Measurements from ENCODE around the gene NHSL1.
A peak's percentile ranks its signal among the peaks of the same experiment; 100 is the strongest.

Gene NHSL1

GRCh38 chr6:138404666-138405337 lies 94.5 kb downstream of the NHSL1 start:
- no peaks in the 10 kb centered on the region for H3K9me3 Mint-ChIP-seq
- DNase-seq (ENCODE audit: low spot score in 2 of 2) (no peak), ATAC-seq (replicated peaks; ENCODE audit: extremely low read depth, poor library complexity, severe bottlenecking) (peak; percentile 38)
- peaks cover 27% of the 10 kb centered on the region for H3K36me3 Mint-ChIP-seq (ENCODE audit: insufficient read depth)
- H3K4me1 Mint-ChIP-seq: peaks cover 25% of the 10 kb centered on the region
- no peaks in the 10 kb centered on the region for H3K27me3 Mint-ChIP-seq
- peak overlapping the region; percentile 76 for H3K4me3 Mint-ChIP-seq
- peak overlapping the region; percentile 50 for H3K27ac Mint-ChIP-seq (ENCODE audit: low read depth)

GRCh38 chr6:138403801-138404665 lies 95.3 kb downstream of the NHSL1 start, which contains the start of gene HEBP2:
HEBP2 (plus strand) TSS chr6:138404223; CDS start chr6:138404496, 273 bp downstream.
- ATAC-seq (replicated peaks; ENCODE audit: extremely low read depth, poor library complexity, severe bottlenecking) (peak; percentile 91), DNase-seq (ENCODE audit: low spot score in 2 of 2) (peak; percentile 75 to 76)
- H3K9me3 Mint-ChIP-seq: no peaks in the 10 kb centered on the region
- H3K27ac Mint-ChIP-seq (ENCODE audit: low read depth): peak within 1 kb of the TSS; percentile 53
- peak within 1 kb of the TSS; percentile 76 for H3K4me3 Mint-ChIP-seq
- peaks cover 19% of the 10 kb centered on the region for H3K4me1 Mint-ChIP-seq
- H3K36me3 Mint-ChIP-seq (ENCODE audit: insufficient read depth): peaks cover 21% of the 10 kb centered on the region
- no peaks in the 10 kb centered on the region for H3K27me3 Mint-ChIP-seq

- Mint-ChIP-seq H3K4me3 (peak overlapping the region; percentile 76), H3K27me3 (no peaks in the 10 kb centered on the region), H3K4me1 (peaks cover 14% of the 10 kb centered on the region), H3K27ac (ENCODE audit: low read depth) (peak overlapping the region; percentile 53), H3K9me3 (no peaks in the 10 kb centered on the region), H3K36me3 (ENCODE audit: insufficient read depth) (peaks cover 16% of the 10 kb centered on the region)
- peak in 1 of 2 donors; percentile 26 for DNase-seq (ENCODE audit: low spot score in 2 of 2)
- ATAC-seq (replicated peaks; ENCODE audit: extremely low read depth, poor library complexity, severe bottlenecking): peak; percentile 12
Observed at GRCh38 chr6:138403324-138403800, 95.9 kb downstream of the NHSL1 start.

GRCh38 chr6:138402838-138403187 lies 96.5 kb downstream of the NHSL1 start:
- no peaks in the 10 kb centered on the region for H3K27me3 Mint-ChIP-seq
- ATAC-seq (replicated peaks; ENCODE audit: extremely low read depth, poor library complexity, severe bottlenecking) (no peak), DNase-seq (ENCODE audit: low spot score in 2 of 2) (no peak)
- no peak overlapping the region for H3K27ac Mint-ChIP-seq (ENCODE audit: low read depth)
- H3K36me3 Mint-ChIP-seq (ENCODE audit: insufficient read depth): peaks cover 15% of the 10 kb centered on the region
- H3K9me3 Mint-ChIP-seq: no peaks in the 10 kb centered on the region
- peak overlapping the region; percentile 76 for H3K4me3 Mint-ChIP-seq
- H3K4me1 Mint-ChIP-seq: peaks cover 11% of the 10 kb centered on the region

GRCh38 chr6:138401960-138402837 lies 97.1 kb downstream of the NHSL1 start:
- DNase-seq (ENCODE audit: low spot score in 2 of 2) (no peak), ATAC-seq (replicated peaks; ENCODE audit: extremely low read depth, poor library complexity, severe bottlenecking) (no peak)
- Mint-ChIP-seq H3K36me3 (ENCODE audit: insufficient read depth) (peaks cover 12% of the 10 kb centered on the region), H3K4me3 (no peak overlapping the region), H3K27me3 (no peaks in the 10 kb centered on the region), H3K4me1 (peaks cover 11% of the 10 kb centered on the region), H3K27ac (ENCODE audit: low read depth) (no peak overlapping the region), H3K9me3 (no peaks in the 10 kb centered on the region)

- ATAC-seq (replicated peaks; ENCODE audit: extremely low read depth, poor library complexity, severe bottlenecking) (no peak), DNase-seq (ENCODE audit: low spot score in 2 of 2) (no peak)
- Mint-ChIP-seq H3K27ac (ENCODE audit: low read depth) (no peak overlapping the region), H3K27me3 (no peaks in the 10 kb centered on the region), H3K36me3 (ENCODE audit: insufficient read depth) (peaks cover 4% of the 10 kb centered on the region), H3K4me1 (peaks cover 7% of the 10 kb centered on the region), H3K9me3 (no peaks in the 10 kb centered on the region), H3K4me3 (no peak overlapping the region)
Observed at GRCh38 chr6:138400326-138400725, 99.0 kb downstream of the NHSL1 start.

GRCh38 chr6:138397128-138398122 lies 101.9 kb downstream of the NHSL1 start:
- ATAC-seq (replicated peaks; ENCODE audit: extremely low read depth, poor library complexity, severe bottlenecking): no peak
- Mint-ChIP-seq H3K4me1 (no peaks in the 10 kb centered on the region), H3K4me3 (no peak overlapping the region), H3K27me3 (no peaks in the 10 kb centered on the region), H3K27ac (ENCODE audit: low read depth) (no peak overlapping the region), H3K36me3 (ENCODE audit: insufficient read depth) (no peaks in the 10 kb centered on the region), H3K9me3 (no peaks in the 10 kb centered on the region)
- DNase-seq (ENCODE audit: low spot score in 2 of 2): no peak

GRCh38 chr6:138396709-138397108 lies 102.6 kb downstream of the NHSL1 start:
- H3K27me3 Mint-ChIP-seq: no peaks in the 10 kb centered on the region
- no peak overlapping the region for H3K4me3 Mint-ChIP-seq
- H3K9me3 Mint-ChIP-seq: no peaks in the 10 kb centered on the region
- no peak for DNase-seq (ENCODE audit: low spot score in 2 of 2)
- H3K4me1 Mint-ChIP-seq: no peaks in the 10 kb centered on the region
- H3K27ac Mint-ChIP-seq (ENCODE audit: low read depth): no peak overlapping the region
- no peak for ATAC-seq (replicated peaks; ENCODE audit: extremely low read depth, poor library complexity, severe bottlenecking)
- H3K36me3 Mint-ChIP-seq (ENCODE audit: insufficient read depth): no peaks in the 10 kb centered on the region

- Mint-ChIP-seq H3K4me1 (no peaks in the 10 kb centered on the region), H3K36me3 (ENCODE audit: insufficient read depth) (no peaks in the 10 kb centered on the region), H3K27me3 (peaks cover 15% of the 10 kb centered on the region), H3K4me3 (no peak overlapping the region), H3K9me3 (no peaks in the 10 kb centered on the region), H3K27ac (ENCODE audit: low read depth) (no peak overlapping the region)
- no peak for ATAC-seq (replicated peaks; ENCODE audit: extremely low read depth, poor library complexity, severe bottlenecking)
- DNase-seq (ENCODE audit: low spot score in 2 of 2): no peak
Observed at GRCh38 chr6:138393871-138394783, 105.2 kb downstream of the NHSL1 start.

- Mint-ChIP-seq H3K36me3 (ENCODE audit: insufficient read depth) (no peaks in the 10 kb centered on the region), H3K27ac (ENCODE audit: low read depth) (no peak overlapping the region), H3K27me3 (peaks cover 25% of the 10 kb centered on the region), H3K4me3 (no peak overlapping the region), H3K4me1 (no peaks in the 10 kb centered on the region), H3K9me3 (no peaks in the 10 kb centered on the region)
- ATAC-seq (replicated peaks; ENCODE audit: extremely low read depth, poor library complexity, severe bottlenecking) (no peak), DNase-seq (ENCODE audit: low spot score in 2 of 2) (no peak)
Observed at GRCh38 chr6:138389551-138389950, 109.7 kb downstream of the NHSL1 start.
